Natural killer cell (primary cell): ENCODE results near the gene EPB41L4A. TPM values are rescaled to one million over a fixed set of nuclear protein-coding genes. Genes with fewer than 3 reads are reported as not detected.

Experiments
- ATAC-seq, 3 donors: fragments of 150-1000 bp in 2 of 3; fragments of 200-7000 bp in 1 of 3; cut with Tn5 transposase; 1 replicate in 1 of 3; 2 replicates in 2 of 3; pipeline ENCODE4 v1.10.0; 2021; ENCODE audit warnings: mild to moderate bottlenecking in 2 of 3, moderate library complexity in 2 of 3
- DNase-seq, 2 donors: peaks; one replicate each; pipeline versions ENCODE4 v3.0.0 to v3.0.0-alpha.2; 2013 to 2021; ENCODE audit warnings: mixed read lengths in 1 of 2
- H3K27ac ChIP-seq: one replicate; pipeline ENCODE4 v1.5.1; 2013; ENCODE audit warnings: mild to moderate bottlenecking, low read length
- H3K27me3 ChIP-seq: one replicate; pipeline ENCODE4 v1.6.1; 2013; ENCODE audit warnings: low read length; ENCODE audit not compliant: control insufficient read depth, insufficient read depth
- H3K36me3 ChIP-seq: one replicate; pipeline ENCODE4 v1.6.1; 2013; ENCODE audit warnings: low read length; ENCODE audit not compliant: control insufficient read depth, insufficient read depth
- H3K4me1 ChIP-seq: one replicate; pipeline ENCODE4 v1.6.1; 2013; ENCODE audit warnings: low read length; ENCODE audit not compliant: control insufficient read depth, insufficient read depth
- H3K4me3 ChIP-seq: one replicate; pipeline ENCODE4 v1.5.1; 2013; ENCODE audit warnings: low read length
- H3K9me3 ChIP-seq: one replicate; pipeline ENCODE4 v1.6.1; 2013; ENCODE audit warnings: low read length; ENCODE audit not compliant: control insufficient read depth, insufficient read depth
- H3K27ac Mint-ChIP-seq, 2 donors: one replicate each; pipeline ENCODE4 v1.8.0; 2022; ENCODE audit warnings: mild to moderate bottlenecking in 2 of 2, mixed read lengths in 2 of 2, moderate library complexity in 1 of 2
- H3K27me3 Mint-ChIP-seq, 2 donors: one replicate each; pipeline ENCODE4 v1.8.0; 2022; ENCODE audit warnings: low read depth in 2 of 2, mixed read lengths in 2 of 2
- H3K36me3 Mint-ChIP-seq: one replicate; pipeline ENCODE4 v1.8.0; 2022; ENCODE audit warnings: mixed read lengths
- H3K4me1 Mint-ChIP-seq, 2 donors: one replicate each; pipeline ENCODE4 v1.8.0; 2022; ENCODE audit warnings: mixed read lengths in 2 of 2
- H3K4me3 Mint-ChIP-seq: one replicate; pipeline ENCODE4 v1.8.0; 2022; ENCODE audit warnings: mild to moderate bottlenecking, moderate library complexity, mixed read lengths
- H3K9me3 Mint-ChIP-seq, 2 donors: one replicate each; pipeline ENCODE4 v1.8.0; 2022; ENCODE audit warnings: mixed read lengths in 2 of 2
- CTCF ChIP-seq: fragments of 200-600 bp; IDR thresholded peaks from one replicate; pipeline ENCODE4 v1.8.0; 2022; ENCODE audit warnings: antibody characterized with exemption
- WGBS: methylation state at CpG from one replicate; pipeline ENCODE4 v1.1.7; 2013; ENCODE audit warnings: missing lambda C conversion rate; ENCODE audit not compliant: insufficient coverage; 5-methylcytosine and 5-hydroxymethylcytosine counted together
- intact Hi-C: fragments of 100-400 bp; cut with micrococcal nuclease; formaldehyde crosslinking; loops from one replicate; pipeline ENCODE4 v1.14.2; 2022
- total RNA-seq, 4 donors: library from RNA; stranded (reverse); fragments of 120-200 nt in 1 of 4; gene quantifications; one replicate each; pipeline versions ENCODE4 v1.2.3 to v1.2.4, GENCODE V29; 2013 to 2022

EPB41L4A gene
- total RNA-seq, 3 donors from 2014 or later (not counting 1 experiment from before 2014, with no cell fraction given), result 21.9 to 30.4 (median 22.1) TPM

GRCh38 chr5:112234000-112234399, 185.1 kb downstream of the EPB41L4A start:
- H3K4me3 ChIP-seq, result no peak overlapping the region
- Mint-ChIP-seq H3K4me1 (no peaks in the 10 kb centered on the region), H3K36me3 (no peaks in the 10 kb centered on the region), H3K9me3 (no peaks in the 10 kb centered on the region), H3K27me3 (peaks cover 4 to 12% of the 10 kb centered on the region in 2 donors), H3K27ac (no peak overlapping the region), H3K4me3 (no peak overlapping the region)
- no peak for ATAC-seq
- no peaks in the 10 kb centered on the region for H3K36me3 ChIP-seq
- WGBS, result 100% methylated on average over 1 of the region's 1 CpG
- H3K27ac ChIP-seq, result no peak overlapping the region
- DNase-seq, result no peak
- no peaks in the 10 kb centered on the region for H3K4me1 ChIP-seq
- H3K27me3 ChIP-seq, result no peaks in the 10 kb centered on the region
- intact Hi-C loops, result no loop called here
- H3K9me3 ChIP-seq, result no peaks in the 10 kb centered on the region
- TF ChIP-seq CTCF, result no peak

GRCh38 chr5:112232667-112233066, 186.4 kb downstream of the EPB41L4A start:
- no peak overlapping the region for H3K27ac ChIP-seq
- ATAC-seq, result no peak
- intact Hi-C loops, result no loop called here
- H3K36me3 Mint-ChIP-seq, result no peaks in the 10 kb centered on the region
- no peak overlapping the region for H3K4me3 Mint-ChIP-seq
- no peak for DNase-seq
- H3K9me3 ChIP-seq, result no peaks in the 10 kb centered on the region
- TF ChIP-seq CTCF, result no peak
- no peaks in the 10 kb centered on the region for H3K4me1 Mint-ChIP-seq
- no peaks in the 10 kb centered on the region for H3K27me3 ChIP-seq
- H3K9me3 Mint-ChIP-seq, result no peaks in the 10 kb centered on the region
- 80% methylated on average over 1 of the region's 1 CpG for WGBS
- H3K27ac Mint-ChIP-seq, result no peak overlapping the region
- no peaks in the 10 kb centered on the region for H3K4me1 ChIP-seq
- H3K36me3 ChIP-seq, result no peaks in the 10 kb centered on the region
- no peak overlapping the region for H3K4me3 ChIP-seq
- peaks cover 4 to 12% of the 10 kb centered on the region in 2 donors for H3K27me3 Mint-ChIP-seq

- 83% methylated on average over 4 of the region's 4 CpGs for WGBS
- Mint-ChIP-seq H3K36me3 (no peaks in the 10 kb centered on the region), H3K27me3 (peaks cover 4 to 12% of the 10 kb centered on the region in 2 donors), H3K27ac (no peak overlapping the region), H3K9me3 (no peaks in the 10 kb centered on the region), H3K4me1 (no peaks in the 10 kb centered on the region), H3K4me3 (no peak overlapping the region)
- DNase-seq, result no peak
- H3K27ac ChIP-seq, result no peak overlapping the region
- TF ChIP-seq CTCF, result no peak
- intact Hi-C loops, result no loop called here
- ATAC-seq, result no peak
- H3K9me3 ChIP-seq, result no peaks in the 10 kb centered on the region
- no peaks in the 10 kb centered on the region for H3K27me3 ChIP-seq
- no peak overlapping the region for H3K4me3 ChIP-seq
- H3K36me3 ChIP-seq, result no peaks in the 10 kb centered on the region
- H3K4me1 ChIP-seq, result no peaks in the 10 kb centered on the region
These were observed 188.5 kb downstream of the EPB41L4A start for GRCh38 chr5:112230606-112231005.

- H3K27me3 ChIP-seq, result no peaks in the 10 kb centered on the region
- H3K4me3 ChIP-seq, result no peak overlapping the region
- Mint-ChIP-seq H3K4me3 (no peak overlapping the region), H3K9me3 (no peaks in the 10 kb centered on the region), H3K27ac (no peak overlapping the region), H3K27me3 (peaks cover 4 to 6% of the 10 kb centered on the region in 2 donors), H3K36me3 (no peaks in the 10 kb centered on the region), H3K4me1 (no peaks in the 10 kb centered on the region)
- 14% methylated on average over 2 of the region's 2 CpGs for WGBS
- intact Hi-C loops, result no loop called here
- ATAC-seq, result no peak
- no peaks in the 10 kb centered on the region for H3K4me1 ChIP-seq
- no peak overlapping the region for H3K27ac ChIP-seq
- no peaks in the 10 kb centered on the region for H3K9me3 ChIP-seq
- DNase-seq, result no peak
- TF ChIP-seq CTCF, result no peak
- H3K36me3 ChIP-seq, result no peaks in the 10 kb centered on the region
These were observed 190.4 kb downstream of the EPB41L4A start for GRCh38 chr5:112228667-112229066.
